Bone marrow (tissue), 2 donors: ENCODE measurements around the gene BLOC1S4.
"Not testable (repeated sequence)": the region's sequence is repeated elsewhere in the genome, so short reads cannot be mapped to it uniquely, and the experiment has no call there.

ENCODE experiments used
- DNase-seq, 2 donors: peaks; one replicate each; lab custom pipeline; 2025; lab: John Stamatoyannopoulos, UW

The BLOC1S4 gene

GRCh38 chr4:6716018-6716911 lies at the start of gene BLOC1S4:
TSS of gene BLOC1S4 (plus strand) at chr4:6716174. CDS start at chr4:6716210, 36 bp downstream.
- DNase-seq, result peak; percentile 78 to 93

- no peak for DNase-seq
Measured at GRCh38 chr4:6668391-6668790, 47.6 kb upstream of the BLOC1S4 start.

- no peak for DNase-seq
Measured at GRCh38 chr4:6671648-6672047, 44.3 kb upstream of the BLOC1S4 start.

GRCh38 chr4:6672131-6672530 lies 43.8 kb upstream of the BLOC1S4 start:
- no peak for DNase-seq

- DNase-seq, result not testable (repeated sequence)
Measured at GRCh38 chr4:6672541-6673190, 43.3 kb upstream of the BLOC1S4 start.

- DNase-seq, result not testable (repeated sequence)
Measured at GRCh38 chr4:6673191-6673659, 42.7 kb upstream of the BLOC1S4 start.

- peak; percentile 85 to 86 for DNase-seq
Measured at GRCh38 chr4:6673660-6674499, 42.1 kb upstream of the BLOC1S4 start.

- DNase-seq, result no peak
Measured at GRCh38 chr4:6674500-6675149, 41.3 kb upstream of the BLOC1S4 start.

- no peak for DNase-seq
Measured at GRCh38 chr4:6676722-6677558, 39.0 kb upstream of the BLOC1S4 start.

- DNase-seq, result no peak
Measured at GRCh38 chr4:6680372-6681034, 35.5 kb upstream of the BLOC1S4 start.

GRCh38 chr4:6681191-6681590 lies 34.8 kb upstream of the BLOC1S4 start:
- no peak for DNase-seq

- no peak for DNase-seq
Measured at GRCh38 chr4:6682862-6683590, 32.9 kb upstream of the BLOC1S4 start.

- DNase-seq, result no peak
Measured at GRCh38 chr4:6684656-6685055, 31.3 kb upstream of the BLOC1S4 start.

GRCh38 chr4:6686104-6686787 lies 29.7 kb upstream of the BLOC1S4 start:
- no peak for DNase-seq

- DNase-seq, result no peak
Measured at GRCh38 chr4:6687947-6688878, 27.8 kb upstream of the BLOC1S4 start.

GRCh38 chr4:6688879-6689505 lies 27.0 kb upstream of the BLOC1S4 start:
- peak in 1 of 2 donors; percentile 70 for DNase-seq

GRCh38 chr4:6689506-6689960 lies 26.4 kb upstream of the BLOC1S4 start:
- DNase-seq, result no peak
